Astrocyte (in vitro differentiated cells and primary cell): ENCODE data around the gene RNLS. TPM values are rescaled to one million over a fixed set of nuclear protein-coding genes. Genes with fewer than 3 reads are reported as not detected.
"Not testable (repeated sequence)": the region's sequence is repeated elsewhere in the genome, so short reads cannot be mapped to it uniquely, and the experiment has no call there.

ENCODE experiments used
- DNase-seq: peaks from one replicate; pipeline ENCODE4 v3.0.0-alpha.2; 2010; ENCODE audit warnings: low read depth
- FAIRE-seq: peaks from 2 replicates; lab custom pipeline; 2011; peaks lifted over from hg19 to GRCh38; lab: Jason Lieb, UNC
- H2AFZ ChIP-seq: 2 replicates; pipeline ENCODE4 v1.6.0; 2012; ENCODE audit warnings: low read depth, low read length, inconsistent platforms
- H3K27ac ChIP-seq: 2 replicates; pipeline ENCODE4 v1.5.1; 2011; ENCODE audit warnings: low read depth, low read length, inconsistent platforms
- H3K27me3 ChIP-seq: 2 replicates; pipeline ENCODE4 v1.6.0; 2011; ENCODE audit warnings: low read length, inconsistent platforms; ENCODE audit not compliant: insufficient read depth
- H3K36me3 ChIP-seq: 2 replicates; pipeline ENCODE4 v1.5.1; 2011; ENCODE audit warnings: low read length, inconsistent platforms; ENCODE audit not compliant: insufficient read depth
- H3K4me1 ChIP-seq: 2 replicates; pipeline ENCODE4 v1.5.1; 2011; ENCODE audit warnings: low read length, inconsistent platforms; ENCODE audit not compliant: insufficient read depth
- H3K4me2 ChIP-seq: 2 replicates; pipeline ENCODE4 v1.6.0; 2012; ENCODE audit warnings: low read length, inconsistent platforms
- H3K4me3 ChIP-seq: 2 replicates; pipeline ENCODE4 v1.5.1; 2011; ENCODE audit warnings: low read depth, mild to moderate bottlenecking, low read length, inconsistent platforms; ENCODE audit not compliant: insufficient read depth
- H3K79me2 ChIP-seq: 2 replicates; pipeline ENCODE4 v1.6.0; 2012; ENCODE audit warnings: mild to moderate bottlenecking, low read length, inconsistent platforms; ENCODE audit not compliant: insufficient read depth
- H3K9ac ChIP-seq: 2 replicates; pipeline ENCODE4 v1.6.0; 2012; ENCODE audit warnings: mild to moderate bottlenecking, low read length, inconsistent platforms
- H3K9me3 ChIP-seq: 2 replicates; pipeline ENCODE4 v1.5.1; 2012; ENCODE audit warnings: low read depth, mild to moderate bottlenecking, low read length, inconsistent platforms; ENCODE audit not compliant: insufficient read depth
- H4K20me1 ChIP-seq: 2 replicates; pipeline ENCODE4 v1.6.0; 2012; ENCODE audit warnings: low read length, inconsistent platforms; ENCODE audit not compliant: insufficient read depth
- H3K27ac Mint-ChIP-seq: one replicate; pipeline ENCODE4 v1.8.0; 2021; ENCODE audit warnings: mild to moderate bottlenecking, mixed read lengths; ENCODE audit not compliant: unreplicated experiment
- H3K27me3 Mint-ChIP-seq: one replicate; pipeline ENCODE4 v1.8.0; 2021; ENCODE audit warnings: low read depth, mixed read lengths; ENCODE audit not compliant: unreplicated experiment
- H3K36me3 Mint-ChIP-seq: one replicate; pipeline ENCODE4 v1.8.0; 2021; ENCODE audit warnings: low read depth, mixed read lengths; ENCODE audit not compliant: unreplicated experiment
- H3K4me1 Mint-ChIP-seq: one replicate; pipeline ENCODE4 v1.8.0; 2021; ENCODE audit warnings: low read depth, mixed read lengths; ENCODE audit not compliant: unreplicated experiment
- H3K4me3 Mint-ChIP-seq: one replicate; pipeline ENCODE4 v1.8.0; 2021; ENCODE audit warnings: mild to moderate bottlenecking, moderate library complexity, mixed read lengths; ENCODE audit not compliant: unreplicated experiment
- H3K9me3 Mint-ChIP-seq: one replicate; pipeline ENCODE4 v1.8.0; 2021; ENCODE audit warnings: mild to moderate bottlenecking, mixed read lengths; ENCODE audit not compliant: unreplicated experiment
- EZH2 ChIP-seq: IDR thresholded peaks from 2 replicates; pipeline ENCODE4 v1.6.1; 2012; ENCODE audit warnings: mild to moderate bottlenecking, low read length, inconsistent platforms; ENCODE audit not compliant: insufficient read depth
- total RNA-seq: library from RNA; stranded (reverse); gene quantifications from 2 replicates; pipeline ENCODE4 v1.2.1, GENCODE V29; 2021
- TF ChIP-seq, protein P1 (sequence below): IDR thresholded peaks from 2 replicates; pipeline ENCODE4 v1.5.1; 2011; ENCODE audit warnings: low read depth, mild to moderate bottlenecking, inconsistent platforms, low read length, moderate library complexity; ENCODE audit not compliant: insufficient read depth

RNLS gene
- total RNA-seq, 1 donor from 2014 or later = 6.9 TPM

DNA sequence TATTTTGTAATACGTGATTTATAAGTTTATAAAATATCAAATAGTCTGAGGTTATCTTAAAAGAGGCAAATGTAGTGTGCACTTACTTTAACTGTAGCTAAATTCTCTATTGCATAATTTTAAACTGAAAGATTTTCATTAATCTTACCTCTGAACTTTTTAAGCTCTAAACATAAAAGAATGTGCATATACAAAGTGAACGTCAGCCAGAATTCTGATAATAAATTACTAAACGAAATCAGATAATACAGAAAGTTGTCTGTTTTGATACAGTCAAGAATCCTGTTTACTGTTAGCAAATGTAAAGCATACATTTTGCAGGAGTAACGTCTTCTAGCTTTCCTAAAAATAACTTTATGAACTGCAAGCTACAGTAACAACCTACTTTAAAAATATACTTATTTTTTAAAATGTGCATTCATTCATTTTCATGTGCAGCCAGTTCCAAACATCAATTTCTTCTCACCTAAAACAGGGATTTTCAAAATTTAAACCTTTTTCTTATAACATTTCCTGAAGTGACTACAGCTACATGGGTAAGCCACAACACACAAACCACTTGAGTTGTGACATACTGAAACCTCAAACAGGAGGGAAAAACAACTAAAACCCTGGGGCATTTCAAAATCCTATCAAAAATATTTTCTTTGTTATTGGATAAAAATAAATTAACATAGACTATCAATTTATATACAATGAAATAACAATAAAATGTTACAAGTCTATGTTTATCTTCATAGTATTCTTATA, 92.7 kb downstream of the RNLS start:
- Histone ChIP-seq H3K79me2 (no peaks in the 10 kb centered on the region), H3K27me3 (no peaks in the 10 kb centered on the region), H3K9me3 (no peaks in the 10 kb centered on the region), H2AFZ (no peak overlapping the region), H3K4me3 (no peak overlapping the region), H3K27ac (no peak overlapping the region), H3K4me2 (no peak overlapping the region), H3K4me1 (no peaks in the 10 kb centered on the region), H3K36me3 (no peaks in the 10 kb centered on the region), H4K20me1 (no peaks in the 10 kb centered on the region), H3K9ac (no peak overlapping the region)
- H3K27me3 Mint-ChIP-seq = no peaks in the 10 kb centered on the region
- H3K4me1 Mint-ChIP-seq = no peaks in the 10 kb centered on the region
- FAIRE-seq (no peak), DNase-seq (no peak)
- no peak overlapping the region for H3K27ac Mint-ChIP-seq
- no peak for TF ChIP-seq EZH2
- TF ChIP-seq, protein P1, sequence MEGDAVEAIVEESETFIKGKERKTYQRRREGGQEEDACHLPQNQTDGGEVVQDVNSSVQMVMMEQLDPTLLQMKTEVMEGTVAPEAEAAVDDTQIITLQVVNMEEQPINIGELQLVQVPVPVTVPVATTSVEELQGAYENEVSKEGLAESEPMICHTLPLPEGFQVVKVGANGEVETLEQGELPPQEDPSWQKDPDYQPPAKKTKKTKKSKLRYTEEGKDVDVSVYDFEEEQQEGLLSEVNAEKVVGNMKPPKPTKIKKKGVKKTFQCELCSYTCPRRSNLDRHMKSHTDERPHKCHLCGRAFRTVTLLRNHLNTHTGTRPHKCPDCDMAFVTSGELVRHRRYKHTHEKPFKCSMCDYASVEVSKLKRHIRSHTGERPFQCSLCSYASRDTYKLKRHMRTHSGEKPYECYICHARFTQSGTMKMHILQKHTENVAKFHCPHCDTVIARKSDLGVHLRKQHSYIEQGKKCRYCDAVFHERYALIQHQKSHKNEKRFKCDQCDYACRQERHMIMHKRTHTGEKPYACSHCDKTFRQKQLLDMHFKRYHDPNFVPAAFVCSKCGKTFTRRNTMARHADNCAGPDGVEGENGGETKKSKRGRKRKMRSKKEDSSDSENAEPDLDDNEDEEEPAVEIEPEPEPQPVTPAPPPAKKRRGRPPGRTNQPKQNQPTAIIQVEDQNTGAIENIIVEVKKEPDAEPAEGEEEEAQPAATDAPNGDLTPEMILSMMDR = no peak
- no peaks in the 10 kb centered on the region for H3K9me3 Mint-ChIP-seq
- no peak overlapping the region for H3K4me3 Mint-ChIP-seq
- no peaks in the 10 kb centered on the region for H3K36me3 Mint-ChIP-seq

DNA sequence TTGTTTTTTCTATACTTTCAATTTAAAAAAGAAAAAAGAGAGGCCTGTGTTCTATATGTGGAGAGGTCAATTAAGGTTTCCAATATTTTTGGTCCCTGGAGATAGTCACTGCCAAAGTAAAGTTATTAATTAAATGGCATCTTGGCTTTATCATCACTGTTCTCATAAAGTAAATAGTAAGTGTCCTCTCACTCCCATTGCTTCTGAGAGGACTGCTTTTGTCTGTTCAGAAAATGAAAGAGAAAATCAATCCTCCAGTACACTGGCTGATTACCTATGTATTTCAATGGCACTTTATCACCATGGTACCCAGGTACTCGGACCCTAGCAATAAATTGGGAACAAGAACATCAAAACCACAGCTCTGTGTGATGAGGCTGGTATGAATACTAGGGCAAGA, 94.0 kb downstream of the RNLS start:
- H3K4me2 ChIP-seq = no peak overlapping the region
- H3K27me3 Mint-ChIP-seq = no peaks in the 10 kb centered on the region

DNA sequence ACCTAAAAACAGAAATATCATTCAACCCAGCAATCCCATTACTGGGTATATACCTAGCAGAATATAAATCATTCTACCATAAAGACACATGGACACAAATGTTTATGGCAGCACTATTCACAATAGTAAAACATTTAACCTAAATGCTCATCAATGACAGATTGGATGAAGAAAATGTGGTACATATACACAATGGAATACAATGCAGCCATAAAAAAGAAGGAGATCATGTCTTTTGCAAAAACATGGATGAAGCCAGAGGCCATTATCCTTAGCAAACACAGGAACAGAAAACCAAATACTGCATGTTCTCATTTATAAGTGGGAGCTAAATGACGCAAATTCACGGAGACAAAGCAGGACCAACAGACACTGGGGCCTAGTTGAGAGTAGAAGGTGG, 96.3 kb downstream of the RNLS start:
- not testable (repeated sequence) for H3K27ac ChIP-seq, H3K79me2 ChIP-seq, H3K36me3 ChIP-seq, H3K36me3 Mint-ChIP-seq, H3K9me3 ChIP-seq, H3K4me1 Mint-ChIP-seq, H3K4me2 ChIP-seq, H3K9ac ChIP-seq, H3K4me3 Mint-ChIP-seq, H2AFZ ChIP-seq, DNase-seq, H3K27me3 ChIP-seq, H4K20me1 ChIP-seq, H3K27ac Mint-ChIP-seq, H3K9me3 Mint-ChIP-seq, H3K4me1 ChIP-seq, H3K27me3 Mint-ChIP-seq, H3K4me3 ChIP-seq, FAIRE-seq

More for the DNA sequence above, 94.0 kb downstream of the RNLS start:
- Mint-ChIP-seq H3K4me1 (no peaks in the 10 kb centered on the region), H3K36me3 (no peaks in the 10 kb centered on the region), H3K4me3 (no peak overlapping the region), H3K9me3 (no peaks in the 10 kb centered on the region), H3K27ac (no peak overlapping the region)
- no peaks in the 10 kb centered on the region for H4K20me1 ChIP-seq
- no peak overlapping the region for H2AFZ ChIP-seq
- H3K4me1 ChIP-seq = no peaks in the 10 kb centered on the region
- no peak overlapping the region for H3K4me3 ChIP-seq
- no peaks in the 10 kb centered on the region for H3K36me3 ChIP-seq
- no peak overlapping the region for H3K27ac ChIP-seq
- no peak for FAIRE-seq
- H3K9me3 ChIP-seq = no peaks in the 10 kb centered on the region
- no peak for TF ChIP-seq EZH2
- TF ChIP-seq, protein P1 = no peak
- DNase-seq = no peak
- no peak overlapping the region for H3K9ac ChIP-seq
- H3K27me3 ChIP-seq = no peaks in the 10 kb centered on the region
- no peaks in the 10 kb centered on the region for H3K79me2 ChIP-seq
